Right renal pelvis (tissue), 4 donors: ENCODE results near the gene TBCA. TPM values are rescaled to one million over a fixed set of nuclear protein-coding genes. Genes with fewer than 3 reads are reported as not detected.
"Not testable (repeated sequence)": the region's sequence is repeated elsewhere in the genome, so short reads cannot be mapped to it uniquely, and the experiment has no call there.

ENCODE experiments used
- DNase-seq, 4 donors: peaks; one replicate each; pipeline ENCODE4 v3.0.0-alpha.2; 2013; ENCODE audit warnings: low read depth in 4 of 4, low spot score in 3 of 4, missing footprints in 1 of 4
- polyA plus RNA-seq, 4 donors: library from polyadenylated mRNA; unstranded; fragments of 120-200 nt; gene quantifications; one replicate each; pipeline ENCODE4 v1.2.1, GENCODE V29; 2013; ENCODE audit not compliant: insufficient read length in 4 of 4

TBCA gene
- polyA plus RNA-seq, 4 donors, result 252 to 313 (median 302) TPM

GRCh38 chr5:77719666-77720363 lies 56.3 kb downstream of the TBCA start:
- DNase-seq, result no peak

GRCh38 chr5:77718934-77719610 lies 57.1 kb downstream of the TBCA start:
- DNase-seq, result no peak

- DNase-seq, result no peak
Observed at GRCh38 chr5:77709993-77710685, 66.0 kb downstream of the TBCA start.

- no peak for DNase-seq
Observed at GRCh38 chr5:77709340-77709739, 66.8 kb downstream of the TBCA start.

GRCh38 chr5:77707791-77708190 lies 68.3 kb downstream of the TBCA start:
- no peak for DNase-seq

- DNase-seq, result not testable (repeated sequence)
Observed at GRCh38 chr5:77699569-77699968, 76.6 kb downstream of the TBCA start.

- no peak for DNase-seq
Observed at GRCh38 chr5:77698920-77699319, 77.2 kb downstream of the TBCA start.

GRCh38 chr5:77697692-77698091 lies 78.4 kb downstream of the TBCA start:
- no peak for DNase-seq

GRCh38 chr5:77696120-77696519 lies 80.0 kb downstream of the TBCA start:
- no peak for DNase-seq

GRCh38 chr5:77693913-77694312 lies 82.2 kb downstream of the TBCA start:
- DNase-seq, result no peak

- DNase-seq, result no peak
Observed at GRCh38 chr5:77683171-77683732, 92.9 kb downstream of the TBCA start.

- no peak for DNase-seq
Observed at GRCh38 chr5:77670526-77670925, 105.6 kb downstream of the TBCA start.

- DNase-seq, result no peak
Observed at GRCh38 chr5:77669677-77670076, 106.5 kb downstream of the TBCA start.

- DNase-seq, result no peak
Observed at GRCh38 chr5:77663090-77663863, 112.9 kb downstream of the TBCA start.

GRCh38 chr5:77662635-77663034 lies 113.5 kb downstream of the TBCA start:
- DNase-seq, result no peak

- no peak for DNase-seq
Observed at GRCh38 chr5:77658662-77659061, 117.5 kb downstream of the TBCA start.

- no peak for DNase-seq
Observed at GRCh38 chr5:77651343-77651742, 124.8 kb downstream of the TBCA start.

- no peak for DNase-seq
Observed at GRCh38 chr5:77650686-77651085, 125.5 kb downstream of the TBCA start.

GRCh38 chr5:77649776-77650175 lies 126.4 kb downstream of the TBCA start:
- no peak for DNase-seq

- DNase-seq, result no peak
Observed at GRCh38 chr5:77645995-77646639, 130.0 kb downstream of the TBCA start.
